ENCODE results near the gene MED13L.
"Not testable (repeated sequence)": the region's sequence is repeated elsewhere in the genome, so short reads cannot be mapped to it uniquely, and the experiment has no call there.

GRCh38 chr12:116234148-116234547 lies 43.3 kb downstream of the MED13L start:
- not testable (repeated sequence) for TF ChIP-seq CTCF, POLR2A (IDR thresholded peaks at IDR 0.05)

Measured in testis (tissue), 2 donors.